ENCODE results near the gene ENGASE. TPM values are rescaled to one million over a fixed set of nuclear protein-coding genes. Genes with fewer than 3 reads are reported as not detected.
A peak's percentile ranks its signal among the peaks of the same experiment; 100 is the strongest.

ENGASE gene
- total RNA-seq, 1 donor from 2014 or later, result 39.4 TPM

DNA sequence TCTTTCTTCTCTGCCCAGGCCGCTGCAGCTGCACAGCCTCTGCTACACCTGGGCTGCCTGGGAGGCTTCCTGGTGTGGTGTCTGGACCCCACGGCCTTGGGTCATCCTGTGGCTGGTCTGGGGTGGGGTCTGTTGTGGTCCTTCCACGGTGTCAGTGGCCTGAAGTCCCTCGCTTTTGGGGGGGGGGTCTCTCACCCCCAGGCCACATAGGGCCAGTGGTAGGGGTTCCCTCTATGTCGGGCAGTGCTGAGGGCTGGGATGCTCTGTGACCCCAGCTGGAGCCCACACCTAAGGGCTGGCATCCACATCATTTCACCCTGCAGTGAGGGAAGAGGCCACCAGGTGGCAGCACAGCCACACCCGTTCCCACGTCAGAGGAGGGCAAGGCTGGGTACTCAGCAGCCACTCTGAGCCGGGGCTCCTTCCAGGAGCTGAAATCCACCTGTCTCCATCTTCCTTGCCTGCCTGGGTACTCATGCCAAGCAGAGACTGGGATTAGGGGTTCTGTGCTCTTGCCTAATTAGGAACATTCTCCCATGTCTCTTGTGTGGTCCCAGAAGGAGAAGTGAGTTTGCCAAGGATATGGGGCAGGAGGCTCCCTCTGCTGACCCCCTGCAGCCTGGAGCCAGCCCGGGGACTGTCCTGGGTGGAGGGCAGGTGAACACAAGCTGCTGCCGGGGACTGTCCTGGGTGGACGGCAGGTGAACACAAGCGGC lies 13.0 kb downstream of the ENGASE start:
- peak; percentile 86 for DNase-seq (ENCODE audit: low spot score)
- intact Hi-C loops (cut with DNase I), result loop anchor here (2.0 kb wide), 1 partner anchor 305 kb away; no protein-coding TSS in a partner anchor

DNA sequence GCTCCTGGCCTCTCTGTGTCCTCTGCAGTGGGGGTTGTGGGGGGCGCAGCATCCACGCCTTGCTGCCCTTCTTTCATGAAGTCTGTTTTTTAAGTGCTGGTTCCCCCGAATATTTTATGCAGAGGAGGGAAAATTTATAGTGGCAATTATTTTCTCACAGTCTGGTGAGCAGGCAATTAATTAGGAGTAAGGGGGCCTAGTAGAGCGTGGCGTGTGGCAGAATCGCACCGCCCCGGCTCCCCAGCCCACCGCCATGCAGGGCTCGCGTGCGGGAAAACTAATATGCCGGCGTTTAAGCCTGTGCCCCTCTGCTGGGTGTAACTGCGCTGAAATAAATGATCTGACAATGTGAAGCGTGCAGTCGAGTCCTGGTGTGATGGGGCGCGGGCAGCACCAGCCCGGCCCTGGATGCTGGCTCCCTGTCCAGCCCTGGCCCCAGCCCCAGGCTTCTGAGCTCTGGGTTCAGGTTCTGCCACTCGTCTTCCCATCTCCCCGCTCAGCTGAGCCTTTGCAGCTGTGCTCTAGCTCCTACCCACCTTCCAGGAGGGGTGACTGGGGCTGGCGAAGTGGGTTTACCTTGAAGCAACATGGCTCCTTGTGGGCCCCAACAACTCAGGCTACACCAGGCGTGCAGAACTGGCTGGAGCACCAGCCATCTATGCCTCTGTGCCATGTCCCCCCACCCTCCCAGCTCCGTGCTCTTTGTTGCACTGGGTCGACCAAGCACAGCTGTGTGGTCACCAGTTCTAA lies 13.8 kb downstream of the ENGASE start:
- no peak for DNase-seq (ENCODE audit: low spot score)
- intact Hi-C loops (cut with DNase I), result no loop called here

- DNase-seq (ENCODE audit: low spot score), result no peak
- intact Hi-C loops (cut with DNase I), result no loop called here
Observed at GRCh38 chr17:79088997-79089328, 14.3 kb downstream of the ENGASE start.

DNA sequence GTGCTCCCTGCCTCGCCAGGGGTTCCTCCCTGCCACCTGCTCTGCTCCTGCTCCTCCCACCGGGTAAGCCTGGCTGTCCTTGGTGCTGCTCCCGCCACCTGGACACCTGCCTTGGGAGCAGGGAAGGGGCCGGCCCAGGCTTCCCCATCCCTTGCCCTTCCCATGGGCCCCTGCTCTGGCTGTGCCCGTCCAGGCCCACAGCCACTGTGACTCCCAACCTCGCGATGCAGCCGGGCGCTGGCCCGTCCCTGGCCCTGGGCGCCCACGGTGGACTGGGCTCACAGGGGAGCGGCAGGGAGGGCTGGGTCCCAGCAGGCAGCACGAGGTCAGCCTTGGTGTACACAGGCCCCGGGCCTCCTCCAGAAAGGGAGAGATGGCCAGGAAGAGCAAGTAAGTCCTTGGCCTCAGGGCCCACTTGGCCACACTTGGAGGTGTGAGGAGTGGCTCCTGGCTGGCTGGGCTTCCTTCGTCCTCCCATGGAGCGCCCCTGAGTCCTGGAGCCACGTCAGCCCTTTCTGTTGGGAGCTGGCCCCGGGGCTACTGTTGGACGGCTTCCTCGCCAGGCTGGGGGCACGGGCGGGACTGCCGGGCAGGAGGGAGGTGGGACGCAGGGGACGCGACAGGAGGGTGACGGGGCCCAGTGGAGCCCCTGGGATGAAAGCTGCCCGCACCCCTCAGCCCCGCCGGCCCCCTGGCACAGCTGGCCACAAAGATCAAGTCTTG lies 15.3 kb downstream of the ENGASE start:
- intact Hi-C loops (cut with DNase I), result no loop called here
- DNase-seq (ENCODE audit: low spot score), result no peak

DNA sequence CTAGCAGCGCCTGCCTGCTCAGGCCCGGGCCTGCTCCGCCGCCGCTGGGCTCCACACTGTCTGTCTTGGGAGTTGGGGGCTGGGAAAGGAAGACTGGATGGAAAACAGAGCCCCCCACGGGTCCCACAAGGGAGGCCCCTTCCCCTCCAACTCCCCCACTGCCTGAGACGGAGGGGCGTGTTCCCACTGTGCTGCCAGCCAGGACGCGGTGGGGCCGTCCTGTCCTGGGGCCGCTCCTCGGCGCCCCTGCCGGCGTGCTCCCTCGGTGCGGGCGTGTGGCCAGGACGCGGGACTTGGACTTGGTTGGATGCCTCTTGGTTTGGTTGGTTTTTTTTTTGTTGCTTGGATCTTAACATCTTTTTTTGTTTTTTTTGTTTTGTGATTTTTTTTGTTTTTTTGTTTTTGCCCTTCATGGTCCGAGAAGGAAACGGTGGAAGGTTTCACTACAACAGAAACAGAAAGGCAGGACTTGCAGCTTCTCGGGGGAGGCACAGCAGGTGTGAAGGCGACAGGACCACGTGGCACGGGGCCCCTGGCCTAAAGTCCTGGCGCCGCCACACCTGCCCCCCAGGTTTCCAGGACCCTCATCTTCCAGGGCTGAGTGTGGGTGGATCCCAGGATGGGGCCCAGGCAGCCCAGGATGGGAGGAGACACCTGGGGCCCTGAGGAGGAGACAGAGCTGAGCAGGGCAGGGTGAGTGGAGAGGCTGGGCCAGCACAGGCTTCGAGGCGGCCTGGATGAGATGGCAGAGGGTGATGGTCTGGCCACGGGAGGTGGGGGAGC lies 16.0 kb downstream of the ENGASE start:
- no peak for DNase-seq (ENCODE audit: low spot score)
- intact Hi-C loops (cut with DNase I), result no loop called here

DNA sequence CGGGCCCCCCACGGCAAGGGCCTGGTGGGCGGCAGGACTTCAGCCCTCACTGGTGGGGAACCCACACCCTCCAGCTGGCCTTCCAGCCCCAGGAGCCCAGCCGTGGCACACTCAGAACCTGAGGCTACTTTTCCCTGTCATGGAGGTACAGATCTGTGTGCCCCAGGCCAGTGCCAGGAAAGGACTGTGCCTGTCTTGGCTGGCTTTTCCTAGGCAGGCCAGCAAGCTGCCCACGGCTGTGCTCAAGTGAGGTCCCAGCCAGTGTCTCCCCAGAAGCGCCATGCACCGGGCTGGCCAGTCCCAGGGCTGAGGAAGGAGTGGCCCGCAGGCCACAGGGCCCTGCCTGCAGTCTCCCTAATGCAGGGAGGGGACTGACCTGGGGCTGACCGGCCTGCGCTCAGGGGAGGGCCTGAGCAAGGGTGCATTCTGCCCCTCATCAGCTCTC lies 16.6 kb downstream of the ENGASE start:
- intact Hi-C loops (cut with DNase I), result no loop called here
- no peak for DNase-seq (ENCODE audit: low spot score)

GRCh38 chr17:79092567-79092966 lies 17.9 kb downstream of the ENGASE start:
- no peak for DNase-seq (ENCODE audit: low spot score)
- intact Hi-C loops (cut with DNase I), result no loop called here

- DNase-seq (ENCODE audit: low spot score), result no peak
- intact Hi-C loops (cut with DNase I), result no loop called here
Observed at GRCh38 chr17:79093270-79093669, 18.6 kb downstream of the ENGASE start.

GRCh38 chr17:79094261-79094660 lies 19.6 kb downstream of the ENGASE start:
- DNase-seq (ENCODE audit: low spot score), result no peak
- intact Hi-C loops (cut with DNase I), result no loop called here

GRCh38 chr17:79095345-79096055 lies 20.9 kb downstream of the ENGASE start:
- intact Hi-C loops (cut with DNase I), result no loop called here
- DNase-seq (ENCODE audit: low spot score), result no peak

DNA sequence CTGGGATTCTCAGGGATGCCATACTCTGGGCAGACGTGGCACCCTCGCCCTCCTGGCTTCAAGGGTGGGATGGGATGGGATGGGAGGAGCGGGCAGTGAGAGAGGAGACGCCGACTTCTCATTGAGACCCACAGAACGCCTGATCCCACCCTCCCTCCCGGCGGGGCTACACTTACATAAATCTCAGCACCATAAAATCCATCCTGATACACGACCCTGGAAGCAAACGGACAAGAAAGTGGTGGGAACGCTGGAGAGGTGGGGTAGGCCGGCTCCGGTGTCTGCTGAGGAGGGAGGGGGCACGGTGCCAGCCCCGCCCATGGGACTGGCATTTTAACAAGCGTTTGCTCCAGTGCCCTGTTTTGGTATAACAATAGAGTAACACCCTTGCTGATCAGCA lies 21.9 kb downstream of the ENGASE start:
- intact Hi-C loops (cut with DNase I), result no loop called here
- DNase-seq (ENCODE audit: low spot score), result no peak

- intact Hi-C loops (cut with DNase I), result no loop called here
- no peak for DNase-seq (ENCODE audit: low spot score)
Observed at GRCh38 chr17:79097226-79098055, 22.8 kb downstream of the ENGASE start.

DNA sequence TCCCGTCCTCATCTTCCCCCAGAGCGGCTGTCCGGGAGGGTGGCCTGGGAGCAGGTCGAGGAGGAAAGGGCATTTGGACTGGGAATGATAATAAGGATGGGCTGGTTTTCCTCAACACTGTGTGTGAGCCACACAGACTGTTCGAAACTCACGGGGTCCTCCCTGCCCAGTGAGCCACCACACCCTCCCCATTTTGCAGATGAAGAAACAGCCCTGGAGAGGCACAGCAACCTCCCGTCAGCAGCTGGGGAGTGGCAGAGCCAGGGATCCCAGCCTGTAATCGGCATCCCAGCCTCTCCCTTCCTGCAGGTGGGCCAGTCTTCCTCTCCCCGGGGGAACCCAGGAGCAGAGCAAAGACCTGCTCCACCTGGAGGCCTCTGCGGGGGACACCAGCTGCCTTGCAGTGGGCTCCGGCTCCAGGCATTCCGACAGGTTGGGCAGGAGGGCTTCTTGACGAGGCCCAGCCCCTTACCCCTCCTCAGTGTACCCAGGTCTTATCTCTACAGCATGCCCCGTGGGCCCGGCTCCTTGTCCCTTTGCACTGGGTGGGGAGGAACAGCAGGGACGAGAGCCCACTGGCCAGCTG lies 23.8 kb downstream of the ENGASE start:
- intact Hi-C loops (cut with DNase I), result no loop called here
- DNase-seq (ENCODE audit: low spot score), result no peak

- intact Hi-C loops (cut with DNase I), result no loop called here
- DNase-seq (ENCODE audit: low spot score), result no peak
Observed at GRCh38 chr17:79100405-79100804, 25.8 kb downstream of the ENGASE start.

- intact Hi-C loops (cut with DNase I), result no loop called here
- no peak for DNase-seq (ENCODE audit: low spot score)
Observed at GRCh38 chr17:79101111-79101673, 26.6 kb downstream of the ENGASE start.

DNA sequence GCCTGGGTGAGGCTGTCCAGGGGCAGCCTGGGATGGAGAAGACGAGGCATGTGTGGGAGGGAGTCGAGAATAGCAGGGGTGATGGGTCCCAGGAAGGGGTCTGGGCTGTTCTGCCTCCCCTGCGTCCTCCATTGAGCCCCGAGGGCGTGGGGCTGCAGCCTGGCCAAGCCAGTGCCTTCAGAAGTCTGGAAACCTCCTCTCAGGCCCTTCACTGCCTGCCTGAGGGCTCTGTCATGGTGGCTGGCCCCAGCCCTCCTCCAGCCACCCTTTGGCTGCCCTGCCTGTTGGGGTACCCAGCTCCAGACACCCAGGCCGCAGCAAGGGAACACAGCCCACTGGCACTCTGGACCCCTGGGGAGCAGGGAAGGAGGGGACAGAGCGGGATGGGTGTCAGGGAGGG lies 27.6 kb downstream of the ENGASE start:
- intact Hi-C loops (cut with DNase I), result no loop called here
- DNase-seq (ENCODE audit: low spot score), result no peak

DNA sequence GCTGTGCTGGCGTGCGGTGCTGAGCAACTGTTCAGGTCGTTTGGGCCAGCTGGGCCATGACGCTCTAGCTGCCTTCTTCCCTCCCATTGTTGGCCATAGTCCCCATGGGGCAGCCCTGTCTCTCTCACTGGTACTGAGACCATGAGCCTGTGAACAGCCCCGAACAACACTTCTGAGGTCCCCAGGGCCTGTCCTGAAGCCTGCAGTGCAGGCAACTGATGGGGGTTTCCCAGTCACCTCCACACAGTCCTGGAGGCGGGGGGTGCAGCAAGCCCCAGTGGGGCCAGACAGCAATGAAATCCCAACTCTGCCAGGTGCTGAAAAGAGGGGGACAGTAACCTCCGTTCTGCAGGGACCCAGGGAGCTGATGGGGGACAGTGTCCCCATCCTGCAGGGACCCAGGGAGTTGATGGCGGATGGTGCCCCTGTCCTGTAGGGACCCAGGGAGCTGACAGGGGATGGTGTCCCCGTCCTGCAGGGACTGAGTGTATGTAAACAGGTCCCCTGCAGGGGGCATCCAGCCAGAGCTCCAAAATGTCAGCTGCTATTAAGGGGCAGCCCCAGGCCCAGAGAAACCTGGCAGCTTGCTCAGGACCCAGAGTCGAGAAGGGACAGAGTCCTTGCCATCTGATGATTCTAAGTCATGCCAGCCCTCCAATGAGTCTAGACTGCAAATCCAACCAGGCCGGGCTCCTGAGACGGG lies 30.4 kb downstream of the ENGASE start:
- no peak for DNase-seq (ENCODE audit: low spot score)
- intact Hi-C loops (cut with DNase I), result no loop called here

Data from cardiac septum (tissue), 1 donor.